Activated T-cell treated with anti-CD3 and anti-CD28 coated beads, Interleukin-2, amount 50 U/mL, for 72 hours (primary cell): ENCODE data around the gene CDHR3. TPM values are rescaled to one million over a fixed set of nuclear protein-coding genes. Genes with fewer than 3 reads are reported as not detected.

Experiments used
- ATAC-seq, 2 donors: fragments of 150-1000 bp; cut with Tn5 transposase; replicated peaks in 1 of 2; 2 replicates each; pipeline ENCODE4 v1.10.0; 2021; ENCODE audit warnings: moderate library complexity in 2 of 2, mild to moderate bottlenecking in 1 of 2
- DNase-seq, 2 donors: peaks; one replicate each; pipeline ENCODE4 v3.0.0; 2021 to 2022; ENCODE audit warnings: mixed read lengths in 1 of 2
- H3K27ac Mint-ChIP-seq: one replicate; pipeline ENCODE4 v1.8.0; 2022; ENCODE audit warnings: mild to moderate bottlenecking, moderate library complexity, mixed read lengths
- H3K27me3 Mint-ChIP-seq: one replicate; pipeline ENCODE4 v1.8.0; 2022; ENCODE audit warnings: low read depth, mixed read lengths
- H3K36me3 Mint-ChIP-seq, 2 donors: one replicate each; pipeline ENCODE4 v1.8.0; 2022; ENCODE audit warnings: mixed read lengths in 2 of 2, mild to moderate bottlenecking in 1 of 2; ENCODE audit not compliant: insufficient read depth in 2 of 2
- H3K4me1 Mint-ChIP-seq: one replicate; pipeline ENCODE4 v1.8.0; 2022; ENCODE audit warnings: low read depth, mixed read lengths
- H3K4me3 Mint-ChIP-seq, 2 donors: one replicate each; pipeline ENCODE4 v1.8.0; 2022; ENCODE audit warnings: mild to moderate bottlenecking in 2 of 2, mixed read lengths in 2 of 2, moderate library complexity in 2 of 2
- H3K9me3 Mint-ChIP-seq, 2 donors: one replicate each; pipeline ENCODE4 v1.8.0; 2022; ENCODE audit warnings: mixed read lengths in 2 of 2
- total RNA-seq, 2 donors: library from RNA; stranded (reverse); gene quantifications; one replicate each; pipeline ENCODE4 v1.2.3, GENCODE V29; 2022

The CDHR3 gene
- total RNA-seq, 2 donors from 2014 or later: 0.51 to 0.79 TPM

DNA sequence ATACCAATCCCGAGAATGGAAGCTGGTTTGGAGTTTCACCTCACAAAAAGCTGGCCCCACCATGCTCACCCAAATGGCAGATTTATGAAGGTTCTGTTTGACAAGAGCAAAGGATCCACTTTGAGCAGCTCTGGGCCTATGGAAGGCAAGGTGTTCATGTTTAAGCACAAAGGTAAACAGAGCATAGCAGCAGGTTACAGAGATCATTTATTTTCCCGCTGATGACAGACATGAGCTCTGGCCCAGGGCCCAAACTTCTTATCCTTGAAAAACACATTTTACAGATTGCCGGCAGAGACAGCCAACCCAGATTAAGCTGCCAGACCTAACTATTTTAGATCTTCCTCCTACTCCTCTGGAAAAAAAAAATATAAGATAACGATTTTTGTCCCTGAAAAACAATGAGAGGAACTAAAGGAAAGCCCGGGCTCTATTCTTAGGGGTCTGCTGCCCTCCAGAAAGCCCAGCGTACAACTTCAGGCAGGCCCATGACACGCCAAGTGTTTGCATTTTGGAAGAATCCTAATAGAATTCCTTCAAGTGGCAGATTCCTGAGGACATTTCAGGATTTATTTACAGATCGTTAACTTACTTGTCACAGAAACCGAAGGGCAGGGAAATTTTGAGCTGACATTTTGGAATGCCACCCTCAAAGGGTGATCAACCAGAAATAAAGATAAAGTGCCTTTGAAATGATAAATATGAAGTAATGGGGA lies 109.1 kb downstream of the CDHR3 start:
- ATAC-seq: peak; percentile 10 to 12
- Mint-ChIP-seq H3K27ac (peak overlapping the region; percentile 96), H3K4me1 (peaks cover 54% of the 10 kb centered on the region), H3K4me3 (peak overlapping the region; percentile 65 to 86), H3K36me3 (no peaks in the 10 kb centered on the region), H3K27me3 (no peaks in the 10 kb centered on the region), H3K9me3 (no peaks in the 10 kb centered on the region)
- no peak for DNase-seq

DNA sequence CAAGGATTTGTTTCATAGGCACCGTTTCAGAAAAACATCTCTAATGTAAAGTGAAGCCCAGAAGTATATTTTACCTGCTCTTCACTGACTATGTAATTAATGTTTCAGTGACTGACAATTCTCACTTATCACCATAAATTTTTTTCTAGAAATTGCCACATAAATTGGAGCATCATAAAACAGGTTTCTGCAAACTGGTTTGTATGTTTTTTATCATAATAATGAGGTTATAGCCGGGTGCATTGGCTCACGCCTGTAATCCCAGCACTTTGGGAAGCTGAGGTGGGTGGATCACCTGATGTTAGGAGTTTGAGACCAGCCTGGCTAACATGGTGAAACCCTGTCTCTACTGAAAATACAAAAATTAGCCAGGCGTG lies 109.6 kb downstream of the CDHR3 start:
- Mint-ChIP-seq H3K4me1 (peaks cover 54% of the 10 kb centered on the region), H3K36me3 (no peaks in the 10 kb centered on the region), H3K27ac (peak overlapping the region; percentile 96), H3K27me3 (no peaks in the 10 kb centered on the region), H3K9me3 (no peaks in the 10 kb centered on the region), H3K4me3 (peak overlapping the region; percentile 65 to 86)
- no peak for DNase-seq
- no peak for ATAC-seq

DNA sequence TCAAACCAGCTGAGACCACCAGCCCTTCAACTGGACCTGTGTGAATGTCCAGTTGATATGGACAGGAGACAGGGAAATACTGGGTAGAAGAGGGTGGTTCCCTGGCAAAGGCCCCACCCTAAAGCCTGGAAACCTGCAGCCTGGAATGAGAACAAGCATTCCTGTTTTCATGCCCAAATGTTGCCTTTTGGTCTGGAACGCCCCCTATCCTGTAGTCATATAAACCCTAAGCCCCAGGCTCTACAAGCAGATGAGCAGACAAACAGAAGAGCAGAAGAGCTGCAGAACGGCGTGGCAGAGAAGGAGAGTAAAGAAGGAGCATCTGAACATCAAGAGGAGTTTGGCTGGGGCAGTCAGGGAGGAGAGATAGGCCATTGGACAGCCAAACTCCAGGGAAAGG lies 110.6 kb downstream of the CDHR3 start:
- DNase-seq (no peak), ATAC-seq (no peak)
- Mint-ChIP-seq H3K4me1 (peaks cover 54% of the 10 kb centered on the region), H3K4me3 (no peak overlapping the region), H3K36me3 (no peaks in the 10 kb centered on the region), H3K9me3 (no peaks in the 10 kb centered on the region), H3K27me3 (no peaks in the 10 kb centered on the region), H3K27ac (no peak overlapping the region)

DNA sequence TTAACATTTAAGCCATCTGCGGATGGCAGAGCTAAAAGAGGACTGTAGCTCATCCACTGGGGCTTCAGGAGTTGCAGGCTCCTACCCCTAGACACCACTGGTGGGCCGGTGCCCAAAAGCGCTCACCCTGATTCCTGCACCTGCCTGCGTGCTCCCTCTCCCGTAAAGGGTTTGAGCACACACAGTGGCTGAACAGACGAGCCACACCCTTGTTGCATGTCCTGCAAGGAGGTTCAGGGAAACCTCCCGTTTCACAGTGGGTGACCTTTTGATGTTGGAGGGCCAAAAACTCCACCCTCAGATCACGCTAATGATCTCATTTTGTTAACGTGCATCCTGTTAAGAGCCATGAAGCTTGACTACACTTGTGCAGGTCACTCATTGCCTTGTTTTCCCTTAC lies 111.2 kb downstream of the CDHR3 start:
- H3K27me3 Mint-ChIP-seq: no peaks in the 10 kb centered on the region
- H3K4me3 Mint-ChIP-seq: no peak overlapping the region
- H3K9me3 Mint-ChIP-seq: no peaks in the 10 kb centered on the region
- DNase-seq: no peak
- no peak for ATAC-seq
- H3K27ac Mint-ChIP-seq: no peak overlapping the region
- H3K4me1 Mint-ChIP-seq: peaks cover 54% of the 10 kb centered on the region
- no peaks in the 10 kb centered on the region for H3K36me3 Mint-ChIP-seq

DNA sequence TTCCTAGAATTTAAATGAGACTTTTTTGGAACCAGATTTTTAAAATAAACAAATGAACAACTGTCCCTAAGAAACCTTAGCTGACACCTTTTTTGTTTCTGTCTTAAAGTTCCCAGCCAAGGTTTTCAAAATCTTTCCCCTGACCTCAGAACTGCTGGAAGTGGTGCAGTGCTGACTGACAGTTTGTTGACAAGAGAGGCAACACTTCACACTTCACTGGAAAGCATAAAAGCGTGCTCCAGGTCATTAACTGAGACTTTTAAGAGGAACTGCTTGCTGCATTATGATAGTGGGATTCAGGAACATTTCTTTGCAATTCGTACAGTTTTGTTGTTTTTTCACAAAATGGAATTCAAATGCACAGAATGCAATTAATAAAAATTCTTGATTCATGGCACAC lies 112.9 kb downstream of the CDHR3 start:
- no peak overlapping the region for H3K4me3 Mint-ChIP-seq
- DNase-seq (no peak), ATAC-seq (no peak)
- H3K9me3 Mint-ChIP-seq: no peaks in the 10 kb centered on the region
- peaks cover 41% of the 10 kb centered on the region for H3K4me1 Mint-ChIP-seq
- H3K36me3 Mint-ChIP-seq: no peaks in the 10 kb centered on the region
- no peak overlapping the region for H3K27ac Mint-ChIP-seq
- no peaks in the 10 kb centered on the region for H3K27me3 Mint-ChIP-seq

DNA sequence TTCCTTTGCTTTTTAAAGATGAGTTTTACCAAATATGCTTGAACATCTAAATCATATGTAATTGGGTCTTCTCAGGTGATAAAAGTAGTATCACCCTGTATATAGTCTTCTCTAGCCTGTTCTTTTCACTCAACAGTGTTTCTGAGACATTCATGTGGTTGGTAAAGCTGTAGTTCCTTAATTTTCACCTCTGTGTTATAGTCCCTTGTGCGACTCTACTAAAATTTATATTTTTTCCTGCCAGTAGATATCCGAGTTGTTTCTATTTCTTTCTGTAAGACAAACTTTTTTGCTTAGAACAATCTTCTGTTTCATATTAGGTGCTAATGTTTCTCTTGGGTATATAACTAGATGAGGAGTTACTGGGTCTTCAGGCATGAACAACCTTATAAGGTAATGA lies 113.5 kb downstream of the CDHR3 start:
- Mint-ChIP-seq H3K27me3 (no peaks in the 10 kb centered on the region), H3K27ac (peak overlapping the region; percentile 51), H3K4me3 (no peak overlapping the region), H3K36me3 (no peaks in the 10 kb centered on the region), H3K9me3 (no peaks in the 10 kb centered on the region), H3K4me1 (peaks cover 35% of the 10 kb centered on the region)
- ATAC-seq: no peak
- DNase-seq: no peak

DNA sequence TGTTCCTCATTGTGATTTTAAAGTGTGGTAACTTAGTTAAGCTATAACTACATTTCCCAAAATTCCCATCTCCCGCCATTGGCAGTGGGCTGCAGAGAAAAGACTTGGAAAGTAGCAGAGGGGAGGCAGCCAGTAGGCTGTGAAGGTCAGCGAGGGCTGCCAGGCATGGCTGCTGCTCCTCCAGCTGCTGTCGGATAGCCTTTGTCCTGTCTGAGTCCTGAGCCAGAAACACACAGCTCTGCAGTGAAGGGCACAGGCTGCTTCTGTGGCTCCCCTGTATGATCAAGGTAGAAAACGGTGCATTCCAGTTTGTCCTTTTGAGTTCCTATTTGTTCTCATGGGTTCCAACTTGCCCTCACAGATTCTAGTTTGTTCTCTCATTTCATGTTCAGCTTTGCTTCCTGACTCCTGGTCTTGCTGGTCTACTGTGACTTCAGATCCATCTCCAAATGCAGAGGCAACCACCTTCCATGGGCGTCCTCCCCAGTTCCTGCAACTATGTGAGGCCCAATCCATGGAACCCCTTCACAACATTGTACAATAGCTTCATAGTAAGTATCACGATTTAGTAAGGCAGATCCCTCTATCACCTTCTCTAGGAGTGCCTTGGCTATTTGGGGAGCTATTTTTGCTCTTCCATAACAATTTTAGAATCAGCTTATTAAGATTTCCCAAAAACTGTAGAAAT lies 117.4 kb downstream of the CDHR3 start:
- no peaks in the 10 kb centered on the region for H3K27me3 Mint-ChIP-seq
- no peak overlapping the region for H3K27ac Mint-ChIP-seq
- no peak overlapping the region for H3K4me3 Mint-ChIP-seq
- H3K36me3 Mint-ChIP-seq: no peaks in the 10 kb centered on the region
- DNase-seq: no peak
- peaks cover 12% of the 10 kb centered on the region for H3K4me1 Mint-ChIP-seq
- ATAC-seq: no peak
- no peaks in the 10 kb centered on the region for H3K9me3 Mint-ChIP-seq

DNA sequence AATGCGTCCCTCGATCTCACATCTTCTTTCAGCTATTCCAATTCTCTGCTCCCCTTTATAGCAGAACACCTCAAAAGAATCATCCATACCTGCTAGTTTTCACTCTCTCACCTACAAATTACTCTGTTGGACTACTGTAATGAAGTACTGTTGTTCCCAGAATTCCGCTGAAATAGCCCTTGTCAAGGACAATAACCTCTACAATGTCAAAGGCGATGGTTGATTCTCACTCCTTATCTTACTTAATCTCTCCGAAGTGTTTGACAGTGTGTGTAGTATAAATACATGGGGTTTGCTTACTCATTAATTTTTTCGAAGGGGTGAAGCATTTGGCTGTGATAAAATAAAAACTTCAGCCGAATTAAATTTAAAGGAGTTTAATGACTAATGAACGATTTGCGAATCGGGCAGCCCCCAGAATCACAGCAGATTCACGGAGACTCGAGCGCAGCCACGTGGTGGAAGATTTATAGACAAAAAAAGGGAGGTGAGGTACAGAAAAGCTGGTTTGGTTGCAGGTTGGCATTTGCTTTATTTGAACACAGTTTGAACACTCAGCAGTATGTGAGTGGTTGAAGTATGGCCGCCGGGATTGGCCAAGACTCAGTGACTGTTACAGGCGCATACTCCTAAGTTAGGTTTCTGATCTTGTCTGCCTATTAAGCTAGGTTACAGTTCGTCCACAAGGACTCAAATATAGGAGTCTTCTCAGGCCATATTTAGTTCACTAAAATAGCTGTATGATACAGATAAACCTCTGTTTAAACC lies 119.2 kb downstream of the CDHR3 start:
- no peaks in the 10 kb centered on the region for H3K27me3 Mint-ChIP-seq
- no peak for ATAC-seq
- H3K36me3 Mint-ChIP-seq: no peaks in the 10 kb centered on the region
- no peaks in the 10 kb centered on the region for H3K9me3 Mint-ChIP-seq
- peaks cover 11% of the 10 kb centered on the region for H3K4me1 Mint-ChIP-seq
- H3K4me3 Mint-ChIP-seq: no peak overlapping the region
- DNase-seq: no peak
- H3K27ac Mint-ChIP-seq: no peak overlapping the region

Other genes starting within 250 kb of the CDHR3 start
- gene ATXN7L1, start 86.7 kb upstream of the CDHR3 start, total RNA-seq: 10 to 100 TPM; 11.6 to 12.5 TPM
- gene SYPL1, start 149.0 kb downstream of the CDHR3 start, total RNA-seq: 10 to 100 TPM; 29.6 to 32.0 TPM